ENCODE results near the gene TAF4B. TPM values are rescaled to one million over a fixed set of nuclear protein-coding genes. Genes with fewer than 3 reads are reported as not detected.
"Not testable (repeated sequence)": the region's sequence is repeated elsewhere in the genome, so short reads cannot be mapped to it uniquely, and the experiment has no call there.

The TAF4B gene
- total and polyA plus RNA-seq, 12 donors: 2.2 to 15.7 (median 5.6) TPM

GRCh38 chr18:26252411-26252810 is 26.2 kb downstream of the TAF4B start:
- Histone ChIP-seq H3K27ac (no peak overlapping the region), H3K36me3 (replicated peaks in 1 of 2) (no peaks in the 10 kb centered on the region), H3K27me3 (no peaks in the 10 kb centered on the region), H3K4me3 (no peak overlapping the region), H3K9me3 (replicated peaks in 1 of 3) (no peaks in the 10 kb centered on the region), H3K4me1 (replicated peaks in 1 of 2) (peaks cover 7 to 8% of the 10 kb centered on the region in 2 donors)
- intact Hi-C loops (cut with DNase I): no loop called here
- TF ChIP-seq CTCF (IDR thresholded peaks at IDR 0.05): no peak
- no peak for TF ChIP-seq POLR2A (IDR thresholded peaks at IDR 0.05)
- no peak for DNase-seq
- WGBS, 4 donors: 59 to 69% (median 68%) methylated on average over 3 of the region's 3 CpGs

GRCh38 chr18:26254808-26255207 is 28.6 kb downstream of the TAF4B start:
- H3K36me3 ChIP-seq (replicated peaks in 1 of 2); H3K27me3 ChIP-seq; H3K9me3 ChIP-seq (replicated peaks in 1 of 3); DNase-seq; H3K4me1 ChIP-seq (replicated peaks in 1 of 2); H3K4me3 ChIP-seq; H3K27ac ChIP-seq; intact Hi-C loops (cut with DNase I): not testable (repeated sequence)
- peak in 4 of 6 experiments; percentile 14 to 26 (median 21) for TF ChIP-seq CTCF (IDR thresholded peaks at IDR 0.05)

- Histone ChIP-seq H3K36me3 (replicated peaks in 1 of 2) (no peaks in the 10 kb centered on the region), H3K4me1 (replicated peaks in 1 of 2) (peaks cover 7 to 8% of the 10 kb centered on the region in 2 donors), H3K4me3 (no peak overlapping the region), H3K9me3 (replicated peaks in 1 of 3) (no peaks in the 10 kb centered on the region), H3K27ac (no peak overlapping the region), H3K27me3 (no peaks in the 10 kb centered on the region)
- TF ChIP-seq CTCF (IDR thresholded peaks at IDR 0.05) (no peak), POLR2A (IDR thresholded peaks at IDR 0.05) (no peak)
- no peak for DNase-seq
- WGBS, 4 donors: 80 to 84% (median 82%) methylated on average over 14 of the region's 14 CpGs
- intact Hi-C loops (cut with DNase I): no loop called here
Measured at GRCh38 chr18:26255695-26256622, 29.7 kb downstream of the TAF4B start.

GRCh38 chr18:26258711-26259110 is 32.5 kb downstream of the TAF4B start:
- H3K4me1 ChIP-seq (replicated peaks in 1 of 2): peaks cover 7 to 8% of the 10 kb centered on the region in 2 donors
- no peaks in the 10 kb centered on the region for H3K27me3 ChIP-seq
- intact Hi-C loops (cut with DNase I): no loop called here
- no peak overlapping the region for H3K27ac ChIP-seq
- no peak overlapping the region for H3K4me3 ChIP-seq
- no peak for DNase-seq
- TF ChIP-seq POLR2A (IDR thresholded peaks at IDR 0.05) (no peak), CTCF (IDR thresholded peaks at IDR 0.05) (no peak)
- 97 to 99% (median 98%) methylated on average over 3 of the region's 3 CpGs for WGBS, 4 donors
- no peaks in the 10 kb centered on the region for H3K36me3 ChIP-seq (replicated peaks in 1 of 2)
- no peaks in the 10 kb centered on the region for H3K9me3 ChIP-seq (replicated peaks in 1 of 3)

- H3K4me1 ChIP-seq (replicated peaks in 1 of 2); intact Hi-C loops (cut with DNase I): not testable (repeated sequence)
Measured at GRCh38 chr18:26259416-26259815, 33.2 kb downstream of the TAF4B start.

More at GRCh38 chr18:26259416-26259815, 33.2 kb downstream of the TAF4B start:
- H3K27me3 ChIP-seq; DNase-seq; H3K4me3 ChIP-seq; H3K27ac ChIP-seq; H3K36me3 ChIP-seq (replicated peaks in 1 of 2); H3K9me3 ChIP-seq (replicated peaks in 1 of 3): not testable (repeated sequence)
- WGBS, 4 donors: 92 to 100% (median 93%) methylated on average over 1 to 2 of the region's 4 CpGs
